Neuronal stem cell (in vitro differentiated cells): ENCODE results near the gene MACROD2.

Experiments used
- DNase-seq: peaks from one replicate; pipeline ENCODE4 v3.0.0-alpha.2; 2013; ENCODE audit warnings: low spot score
- H2AFZ ChIP-seq: one replicate; pipeline ENCODE4 v1.6.1; 2013; ENCODE audit warnings: mild to moderate bottlenecking, low read length, inconsistent platforms
- H2AK5ac ChIP-seq: 2 replicates; pipeline ENCODE4 v1.6.1; 2013; ENCODE audit warnings: low read depth, mild to moderate bottlenecking, inconsistent platforms, low read length, moderate library complexity, mixed read lengths
- H2BK120ac ChIP-seq: 2 replicates; pipeline ENCODE4 v1.6.1; 2013; ENCODE audit warnings: low read depth, mild to moderate bottlenecking, inconsistent platforms, low read length, moderate library complexity, mixed read lengths
- H2BK12ac ChIP-seq: one replicate; pipeline ENCODE4 v1.6.1; 2013; ENCODE audit warnings: low read length, inconsistent platforms
- H2BK15ac ChIP-seq: 2 replicates; pipeline ENCODE4 v1.6.1; 2013; ENCODE audit warnings: mild to moderate bottlenecking, low read length, inconsistent platforms, mixed read lengths
- H2BK5ac ChIP-seq: one replicate; pipeline ENCODE4 v1.6.1; 2013; ENCODE audit warnings: inconsistent platforms, mild to moderate bottlenecking, low read length, moderate library complexity
- H3K14ac ChIP-seq: one replicate; pipeline ENCODE4 v1.6.1; 2013; ENCODE audit warnings: low read length, inconsistent platforms
- H3K18ac ChIP-seq: 2 replicates; pipeline ENCODE4 v1.6.1; 2013; ENCODE audit warnings: low read length, inconsistent platforms
- H3K23ac ChIP-seq: 2 replicates; pipeline ENCODE4 v1.6.1; 2013; ENCODE audit warnings: low read depth, mild to moderate bottlenecking, mixed read lengths, low read length, inconsistent platforms; ENCODE audit not compliant: poor library complexity
- H3K27ac ChIP-seq: replicated peaks from 3 replicates; pipeline ENCODE4 v1.5.1; 2013; ENCODE audit warnings: low read length, inconsistent platforms
- H3K27me3 ChIP-seq, 3 experiments: 2 replicates each; pipeline ENCODE4 v1.6.1; 2013; ENCODE audit warnings: low read length in 3 of 3, mild to moderate bottlenecking in 2 of 3, inconsistent platforms in 1 of 3, low read depth in 1 of 3, mixed read lengths in 1 of 3, moderate library complexity in 1 of 3; ENCODE audit not compliant: control insufficient read depth in 3 of 3, insufficient read depth in 3 of 3
- H3K36me3 ChIP-seq, 2 donors: replicated peaks in 1 of 2; 2 replicates each; pipeline ENCODE4 v1.6.1; 2013; ENCODE audit warnings: low read length in 2 of 2; ENCODE audit not compliant: control insufficient read depth in 2 of 2, insufficient read depth in 2 of 2
- H3K4ac ChIP-seq: 2 replicates; pipeline ENCODE4 v1.6.1; 2013; ENCODE audit warnings: inconsistent platforms, mild to moderate bottlenecking, low read length, moderate library complexity
- H3K4me1 ChIP-seq, 2 donors: 1 replicate in 1 of 2; 2 replicates in 1 of 2; pipeline ENCODE4 v1.6.1; 2013; ENCODE audit warnings: low read length in 2 of 2, low read depth in 1 of 2; ENCODE audit not compliant: control insufficient read depth in 2 of 2, insufficient read depth in 1 of 2
- H3K4me2 ChIP-seq: one replicate; pipeline ENCODE4 v1.6.1; 2013; ENCODE audit warnings: mild to moderate bottlenecking, low read length, inconsistent platforms; ENCODE audit not compliant: insufficient read depth, poor library complexity, severe bottlenecking
- H3K4me3 ChIP-seq, 2 donors: 2 replicates each; pipeline ENCODE4 v1.5.1; 2013; ENCODE audit warnings: low read length in 2 of 2, mild to moderate bottlenecking in 2 of 2, inconsistent platforms in 1 of 2, moderate library complexity in 1 of 2
- H3K79me1 ChIP-seq: one replicate; pipeline ENCODE4 v1.6.1; 2013; ENCODE audit warnings: low read depth, mild to moderate bottlenecking, inconsistent platforms, low read length, moderate library complexity
- H3K9ac ChIP-seq: one replicate; pipeline ENCODE4 v1.6.1; 2013; ENCODE audit warnings: mild to moderate bottlenecking, low read depth, low read length, inconsistent platforms; ENCODE audit not compliant: poor library complexity
- H3K9me3 ChIP-seq, 2 donors: replicated peaks in 1 of 2; 2 replicates each; pipeline versions ENCODE3 to v1.6.1; 2013; ENCODE audit warnings: low read length in 2 of 2, mild to moderate bottlenecking in 2 of 2, inconsistent platforms in 1 of 2, low read depth in 1 of 2, mixed read lengths in 1 of 2, moderate library complexity in 1 of 2; ENCODE audit not compliant: control insufficient read depth in 2 of 2, insufficient read depth in 1 of 2
- H4K8ac ChIP-seq: one replicate; pipeline ENCODE4 v1.6.1; 2013; ENCODE audit warnings: low read depth, mild to moderate bottlenecking, inconsistent platforms, low read length, moderate library complexity
- H4K91ac ChIP-seq: one replicate; pipeline ENCODE4 v1.6.1; 2013; ENCODE audit warnings: low read length, low read depth, mild to moderate bottlenecking, inconsistent platforms; ENCODE audit not compliant: poor library complexity
- WGBS, 2 donors: extraction: QIAGEN DNeasy Blood & Tissue Kit; methylation state at CpG; one replicate each; pipeline ENCODE4 v1.1.7; 2013; ENCODE audit warnings: missing lambda C conversion rate in 2 of 2, mixed read lengths in 1 of 2; ENCODE audit not compliant: insufficient read length in 2 of 2, insufficient replicate concordance in 1 of 2; ENCODE audit errors: extremely low coverage in 2 of 2; 5-methylcytosine and 5-hydroxymethylcytosine counted together

Gene MACROD2

DNA sequence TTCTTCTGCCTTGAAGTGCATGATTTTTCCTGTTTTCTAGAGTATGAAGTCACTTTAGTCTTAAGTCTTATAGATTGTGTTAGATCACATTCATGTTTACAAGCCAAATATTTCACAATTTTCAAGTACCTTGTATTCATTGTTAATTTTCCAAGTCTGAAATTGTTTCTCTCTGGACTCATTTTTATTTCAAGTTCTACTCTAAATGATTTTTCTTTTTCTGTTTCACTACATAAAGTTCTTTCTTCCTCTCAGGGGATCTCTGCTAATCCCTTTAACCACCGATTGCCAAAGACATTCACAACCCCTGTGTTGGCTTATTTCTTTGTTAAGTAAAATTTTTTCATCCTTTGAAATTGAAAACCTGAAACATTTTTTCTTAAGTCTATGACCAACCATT lies 1772.3 kb downstream of the MACROD2 start:
- no peak overlapping the region for H2BK120ac ChIP-seq
- no peak overlapping the region for H3K27ac ChIP-seq
- H2BK12ac ChIP-seq = no peak overlapping the region
- H3K23ac ChIP-seq = no peak overlapping the region
- no peak overlapping the region for H3K4me2 ChIP-seq
- no peaks in the 10 kb centered on the region for H3K4me1 ChIP-seq
- no peak overlapping the region for H4K91ac ChIP-seq
- H2BK15ac ChIP-seq = no peak overlapping the region
- H2AFZ ChIP-seq = no peak overlapping the region
- H2AK5ac ChIP-seq = no peak overlapping the region
- H3K14ac ChIP-seq = no peak overlapping the region
- H3K9ac ChIP-seq = no peak overlapping the region
- no peak overlapping the region for H4K8ac ChIP-seq
- H3K18ac ChIP-seq = no peak overlapping the region
- DNase-seq = no peak
- no peaks in the 10 kb centered on the region for H3K27me3 ChIP-seq
- no CpG with 5 or more reads among the region's 1 CpG for WGBS, 2 donors
- H2BK5ac ChIP-seq = no peak overlapping the region
- no peak overlapping the region for H3K4ac ChIP-seq
- no peak overlapping the region for H3K4me3 ChIP-seq
- no peaks in the 10 kb centered on the region for H3K79me1 ChIP-seq
- no peaks in the 10 kb centered on the region for H3K36me3 ChIP-seq
- H3K9me3 ChIP-seq = no peaks in the 10 kb centered on the region

DNA sequence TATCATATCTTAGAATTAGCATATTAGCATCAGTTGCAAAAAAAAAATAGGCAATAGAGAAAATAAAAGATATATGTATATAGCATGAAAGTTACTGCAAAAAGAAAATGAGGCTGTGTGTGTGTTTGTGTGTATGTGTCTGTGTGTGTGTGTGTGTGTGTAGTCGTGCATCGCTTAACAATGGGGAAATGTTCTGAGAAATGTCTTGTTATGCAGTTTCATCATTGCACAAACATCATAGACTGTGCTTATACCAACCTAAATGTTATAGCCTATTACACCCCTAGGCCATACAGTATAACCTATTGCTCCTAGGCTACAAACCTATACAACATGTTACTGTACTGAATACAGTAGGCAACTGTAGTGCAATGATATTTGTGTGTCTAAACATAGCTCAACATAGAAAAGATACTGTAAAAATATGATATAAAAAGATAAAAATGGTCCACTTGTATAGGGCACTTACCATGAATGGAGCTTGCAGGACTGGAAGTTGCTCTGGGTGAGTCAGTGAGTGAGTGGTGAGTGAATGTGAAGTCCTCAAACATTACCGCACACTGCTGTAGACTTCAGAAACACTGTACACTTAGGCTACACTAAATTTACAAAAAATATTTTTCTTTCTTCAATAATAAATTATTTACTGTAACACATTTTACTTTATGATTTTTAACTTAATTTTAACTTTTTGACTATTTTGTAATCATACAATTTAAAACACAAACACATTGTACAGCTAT lies 1772.9 kb downstream of the MACROD2 start:
- no peaks in the 10 kb centered on the region for H3K27me3 ChIP-seq
- no peaks in the 10 kb centered on the region for H3K36me3 ChIP-seq
- H2BK120ac ChIP-seq = no peak overlapping the region
- DNase-seq = no peak
- no peak overlapping the region for H3K27ac ChIP-seq
- H3K23ac ChIP-seq = no peak overlapping the region
- H2BK5ac ChIP-seq = no peak overlapping the region
- H2BK15ac ChIP-seq = no peak overlapping the region
- H3K79me1 ChIP-seq = no peaks in the 10 kb centered on the region
- no peak overlapping the region for H3K14ac ChIP-seq
- H4K91ac ChIP-seq = no peak overlapping the region
- H2BK12ac ChIP-seq = no peak overlapping the region
- H3K18ac ChIP-seq = no peak overlapping the region
- H3K4ac ChIP-seq = no peak overlapping the region
- no peak overlapping the region for H3K4me2 ChIP-seq
- no peaks in the 10 kb centered on the region for H3K9me3 ChIP-seq
- no peaks in the 10 kb centered on the region for H3K4me1 ChIP-seq
- H3K4me3 ChIP-seq = no peak overlapping the region
- H2AFZ ChIP-seq = no peak overlapping the region
- no peak overlapping the region for H3K9ac ChIP-seq
- H4K8ac ChIP-seq = no peak overlapping the region
- WGBS, 2 donors = no CpG with 5 or more reads among the region's 3 CpGs
- H2AK5ac ChIP-seq = no peak overlapping the region

DNA sequence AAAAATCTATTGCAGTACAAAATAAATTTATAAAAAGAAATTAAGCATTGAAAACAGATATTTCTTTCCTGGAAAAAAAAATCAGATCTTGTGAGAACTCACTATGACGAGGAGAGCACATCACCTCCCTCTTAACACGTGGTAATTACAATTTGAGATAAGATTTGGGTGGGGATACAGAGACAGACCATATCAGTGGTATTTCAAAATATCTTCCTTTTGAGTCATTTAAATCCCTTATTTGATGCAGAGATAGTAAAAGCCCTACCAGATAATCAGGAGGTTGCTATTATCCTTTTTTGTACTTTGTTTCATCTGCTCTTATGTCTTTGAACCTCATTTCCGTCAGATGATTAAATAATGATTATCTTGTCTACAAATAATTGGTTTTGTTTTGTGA lies 1777.5 kb downstream of the MACROD2 start:
- Histone ChIP-seq H3K4ac (no peak overlapping the region), H2BK12ac (no peak overlapping the region), H4K8ac (no peak overlapping the region), H3K4me1 (no peaks in the 10 kb centered on the region), H3K27me3 (no peaks in the 10 kb centered on the region), H2BK15ac (no peak overlapping the region), H2BK5ac (no peak overlapping the region), H3K36me3 (no peaks in the 10 kb centered on the region), H2BK120ac (no peak overlapping the region), H3K9me3 (no peaks in the 10 kb centered on the region), H3K79me1 (no peaks in the 10 kb centered on the region), H3K14ac (no peak overlapping the region), H2AFZ (no peak overlapping the region), H2AK5ac (no peak overlapping the region), H3K23ac (no peak overlapping the region), H4K91ac (no peak overlapping the region), H3K9ac (no peak overlapping the region), H3K4me3 (no peak overlapping the region), H3K4me2 (no peak overlapping the region), H3K27ac (no peak overlapping the region), H3K18ac (no peak overlapping the region)
- no peak for DNase-seq
- no CpG with 5 or more reads among the region's 3 CpGs for WGBS, 2 donors

DNA sequence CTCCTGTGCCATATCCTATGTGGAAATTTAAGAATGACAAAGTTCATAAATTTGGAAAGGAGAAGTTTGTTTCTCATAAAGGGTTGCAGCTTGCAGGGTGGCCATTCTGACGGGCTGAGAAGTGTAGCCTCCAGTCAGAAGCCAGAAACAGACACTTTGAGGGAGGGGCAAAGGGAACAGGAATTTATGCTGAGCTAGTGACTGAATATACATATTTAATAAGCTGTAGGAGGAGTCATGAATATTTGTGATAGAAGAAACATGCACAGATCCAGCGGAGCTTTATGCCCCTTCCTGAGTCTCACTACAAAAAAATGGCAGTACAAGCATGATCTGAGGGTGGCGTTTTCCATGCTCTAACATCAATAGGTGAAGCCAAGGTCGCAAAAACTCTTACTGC lies 1779.6 kb downstream of the MACROD2 start:
- H3K79me1 ChIP-seq = no peaks in the 10 kb centered on the region
- no peak overlapping the region for H3K9ac ChIP-seq
- H3K23ac ChIP-seq = no peak overlapping the region

More for the DNA sequence above, 1779.6 kb downstream of the MACROD2 start:
- Histone ChIP-seq H3K4me1 (no peaks in the 10 kb centered on the region), H3K27me3 (no peaks in the 10 kb centered on the region), H3K4ac (no peak overlapping the region), H2BK15ac (no peak overlapping the region), H3K14ac (no peak overlapping the region), H3K4me3 (no peak overlapping the region), H3K18ac (no peak overlapping the region), H2AK5ac (no peak overlapping the region), H2BK5ac (no peak overlapping the region), H2AFZ (no peak overlapping the region), H2BK12ac (no peak overlapping the region), H3K4me2 (no peak overlapping the region), H4K8ac (no peak overlapping the region), H3K9me3 (no peaks in the 10 kb centered on the region), H3K36me3 (no peaks in the 10 kb centered on the region), H3K27ac (no peak overlapping the region), H2BK120ac (no peak overlapping the region), H4K91ac (no peak overlapping the region)
- DNase-seq = no peak
- WGBS, 2 donors = no CpG with 5 or more reads among the region's 4 CpGs
